Measurements from ENCODE around the gene NKX6-1.

The NKX6-1 gene

DNA sequence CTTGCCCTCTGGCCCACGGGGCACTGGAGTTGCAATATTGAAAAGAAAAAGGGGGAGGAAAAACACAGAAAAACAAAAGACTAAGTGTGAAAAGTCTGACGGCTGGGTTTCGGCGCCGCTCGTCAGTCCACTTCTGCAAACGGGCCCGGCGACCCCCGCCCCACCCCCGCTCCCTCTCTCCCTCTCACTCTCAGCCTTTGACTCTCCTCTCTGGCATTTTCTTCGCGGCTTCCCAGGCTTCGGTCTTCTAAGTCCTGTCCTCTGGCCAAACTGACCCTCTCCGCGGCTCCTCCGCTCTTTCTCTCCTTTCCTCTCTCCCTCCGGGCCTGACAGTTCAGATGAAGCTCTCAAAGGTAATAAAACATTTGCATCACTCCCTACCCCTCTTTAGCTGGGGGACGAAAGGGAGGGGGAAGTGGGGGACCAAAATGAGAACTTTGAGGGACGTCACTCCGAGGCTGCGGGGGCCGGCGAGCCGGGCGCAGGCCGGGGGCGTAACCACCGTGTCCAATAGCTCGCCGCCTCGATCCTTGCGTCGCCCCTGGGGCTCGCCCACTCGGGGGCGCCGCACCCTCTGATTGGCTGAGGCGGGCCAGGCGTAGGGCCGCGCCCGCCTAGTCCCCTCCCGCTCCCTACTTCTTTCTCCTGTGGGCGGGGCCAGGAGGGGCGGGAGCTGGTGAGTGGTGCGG lies at the start of gene NKX6-1:
NKX6-1 (minus strand) TSS at position 358 of the 689 bp plus-strand sequence. CDS start 1,064 bp downstream, outside the sequence.
- DNase-seq = no peak

DNA sequence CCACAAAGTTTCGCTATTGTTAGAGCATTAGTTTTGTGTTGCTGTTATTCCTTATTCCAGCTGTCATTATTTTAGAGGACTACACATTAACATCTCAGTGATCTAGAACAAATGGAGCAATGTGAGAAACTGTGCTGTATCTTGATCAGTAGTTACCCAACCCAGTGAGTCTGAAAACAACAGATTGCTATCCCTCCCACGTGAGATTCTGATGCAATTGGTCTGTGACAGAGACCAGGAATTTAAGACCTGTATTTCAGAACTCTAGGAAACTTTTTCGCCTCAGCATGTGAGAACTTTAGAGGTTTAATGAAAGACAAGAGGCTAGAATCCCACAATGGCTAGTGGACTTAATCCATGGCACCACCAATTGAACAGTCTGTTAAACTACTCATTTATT lies 48.1 kb upstream of the NKX6-1 start:
- DNase-seq = no peak

DNA sequence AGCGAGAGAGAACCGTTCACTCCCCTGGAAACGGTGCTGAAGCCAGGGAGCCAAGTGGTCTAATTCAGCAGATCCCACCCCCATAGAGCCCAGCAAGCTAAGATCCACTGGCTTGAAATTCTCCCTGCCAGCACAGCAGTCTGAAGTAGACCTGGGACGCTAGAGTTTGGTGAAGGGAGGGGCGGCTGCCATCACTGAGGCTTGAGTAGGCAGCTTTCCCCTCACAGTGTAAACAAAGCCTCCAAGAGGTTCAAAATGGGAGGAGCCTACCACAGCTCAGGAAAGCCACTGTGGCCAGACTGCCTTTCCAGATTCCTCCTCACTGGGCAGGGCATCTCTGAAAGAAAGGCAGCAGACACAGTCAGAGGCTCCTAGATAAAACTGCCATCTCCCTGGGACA lies 46.0 kb upstream of the NKX6-1 start:
- DNase-seq = no peak

DNA sequence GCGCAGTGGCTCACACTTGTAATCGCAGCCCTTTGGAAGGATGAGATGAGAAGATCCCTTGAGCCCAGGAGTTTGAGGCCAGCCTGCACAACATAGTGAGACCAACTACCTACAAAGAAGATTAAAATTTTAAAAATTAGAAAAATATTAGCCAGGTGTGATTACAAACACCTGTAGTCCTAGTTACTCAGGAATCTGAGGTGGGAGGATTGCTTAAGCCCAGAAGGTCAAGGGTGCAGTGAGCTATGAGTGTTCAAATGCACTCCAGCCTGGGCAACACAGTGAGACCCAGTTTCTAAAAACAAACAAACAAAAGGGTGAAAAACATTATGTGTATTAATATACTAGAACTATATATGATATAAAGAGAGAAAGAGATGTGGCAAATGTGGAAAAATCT lies 36.8 kb upstream of the NKX6-1 start:
- DNase-seq = no peak

GRCh38 chr4:84531689-84532088 lies 32.6 kb upstream of the NKX6-1 start:
- no peak for DNase-seq

DNA sequence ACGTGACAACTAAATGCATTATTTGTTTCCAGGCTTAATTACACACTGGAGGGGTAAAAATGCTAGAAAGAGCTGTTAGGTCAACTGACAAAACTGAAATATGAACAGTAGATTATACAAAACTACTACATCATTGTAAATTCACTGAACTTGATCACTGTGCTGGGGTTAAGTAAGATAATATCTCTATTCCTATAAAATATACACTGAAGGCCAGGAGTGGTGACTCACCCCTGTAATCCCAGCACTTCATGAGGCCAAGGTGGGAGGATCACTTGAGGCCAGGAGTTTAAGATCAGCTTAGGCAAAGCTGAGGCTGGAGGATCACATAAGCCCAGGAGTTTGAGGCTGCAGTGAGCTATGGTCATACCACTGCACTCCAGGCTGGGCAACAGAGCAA lies 31.8 kb upstream of the NKX6-1 start:
- DNase-seq = no peak

- DNase-seq = no peak
Measured at GRCh38 chr4:84530454-84530853, 31.4 kb upstream of the NKX6-1 start.

DNA sequence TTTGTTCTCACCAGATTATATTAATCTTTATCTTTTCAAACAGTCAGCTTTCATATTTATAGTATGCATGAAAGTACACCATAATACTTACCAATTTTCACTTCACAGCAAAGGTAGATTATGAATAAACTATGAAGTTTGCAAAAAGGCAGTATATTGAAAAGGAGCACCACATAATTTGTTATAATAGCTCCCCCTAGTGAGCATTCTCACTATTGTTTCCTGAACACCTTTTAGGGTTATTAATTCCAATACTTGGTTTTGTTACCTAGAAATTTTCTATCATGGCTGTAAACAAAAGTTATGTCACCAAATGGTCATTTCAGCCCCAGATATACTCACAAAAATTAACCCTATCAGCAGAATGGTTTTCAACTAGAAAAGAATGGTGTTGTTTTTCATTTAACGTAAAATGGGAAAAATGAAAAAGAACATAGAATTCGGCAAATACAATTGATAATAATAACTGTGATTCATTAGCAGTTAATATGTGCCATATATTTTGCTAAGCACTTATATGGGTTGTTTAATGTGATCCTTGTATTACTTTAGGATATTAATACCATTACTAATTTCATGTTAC lies 30.2 kb upstream of the NKX6-1 start:
- DNase-seq = no peak

DNA sequence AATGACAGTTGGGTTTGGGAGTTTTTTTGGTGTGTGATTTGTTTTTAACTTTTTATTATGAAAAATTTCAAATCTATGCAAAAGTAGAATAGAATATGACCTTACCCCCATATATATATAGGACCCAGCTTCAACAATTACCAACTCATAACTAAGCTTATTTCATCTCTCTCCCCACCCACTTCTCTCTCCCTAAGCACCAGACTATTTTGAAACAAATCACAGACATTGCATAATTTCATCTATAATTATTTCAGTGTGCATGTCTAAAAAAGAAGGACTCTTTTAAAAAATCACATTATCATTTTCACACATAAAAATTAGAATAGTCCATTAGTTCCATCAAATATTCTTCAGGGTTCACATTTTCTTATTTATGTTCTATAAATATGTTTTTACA lies 28.3 kb upstream of the NKX6-1 start:
- no peak for DNase-seq

GRCh38 chr4:84515075-84515474 lies 16.0 kb upstream of the NKX6-1 start:
- no peak for DNase-seq

DNA sequence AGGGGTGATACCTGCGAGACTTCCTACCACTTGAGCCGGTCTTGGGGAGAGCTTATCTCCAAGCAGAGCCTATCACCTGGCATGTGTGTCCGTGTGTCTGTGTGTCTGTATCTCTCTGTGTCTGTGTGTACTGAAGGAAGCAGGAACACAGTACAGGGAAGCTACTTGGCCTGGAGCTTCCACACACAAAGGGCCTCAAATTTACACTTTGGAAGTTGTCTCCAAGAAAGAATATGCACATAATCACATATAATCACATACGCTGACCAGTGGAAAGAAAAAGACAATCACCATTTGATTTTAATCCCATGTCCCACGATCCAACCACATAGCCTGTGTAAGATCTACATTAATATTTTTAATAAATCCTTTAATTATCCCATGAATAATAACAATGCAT lies 13.2 kb upstream of the NKX6-1 start:
- DNase-seq = no peak

DNA sequence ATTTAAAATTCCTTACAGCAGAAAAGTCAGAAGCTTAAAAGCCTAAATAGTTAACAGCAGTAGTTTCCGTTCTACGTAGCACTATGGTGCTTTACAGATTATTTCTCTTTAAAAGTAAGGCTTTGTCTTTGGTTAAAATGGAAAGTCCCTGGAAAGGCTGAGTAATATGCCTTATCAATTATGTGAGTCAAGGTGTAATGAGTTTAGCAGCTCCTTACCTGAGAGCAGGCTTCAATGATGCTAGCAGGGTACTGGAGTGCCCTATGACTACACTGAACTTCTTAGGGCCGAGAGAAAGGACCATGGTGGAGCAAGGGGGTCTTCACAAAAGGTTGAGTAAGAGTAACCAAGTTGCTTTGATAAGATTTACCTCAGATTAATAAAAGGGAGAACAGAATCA lies 12.6 kb upstream of the NKX6-1 start:
- no peak for DNase-seq

DNA sequence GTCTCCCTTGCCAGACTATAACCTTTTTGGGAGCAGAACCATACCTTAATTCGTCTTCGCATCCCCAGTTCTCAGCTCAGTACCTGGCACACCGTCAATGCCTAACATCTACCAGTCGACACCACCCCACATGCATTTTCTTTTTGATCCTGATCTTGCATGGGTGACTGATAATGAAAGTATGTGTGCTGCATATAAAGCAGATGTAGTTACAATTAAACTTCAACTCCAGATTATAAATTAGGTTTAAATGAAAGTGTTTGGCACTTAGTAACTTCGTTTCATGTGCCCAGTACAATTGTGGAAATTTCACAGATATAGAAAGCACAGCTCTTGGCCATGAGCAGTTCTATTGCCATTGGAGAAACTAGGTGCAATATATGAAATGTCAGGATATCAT lies 8.8 kb upstream of the NKX6-1 start:
- DNase-seq = no peak

DNA sequence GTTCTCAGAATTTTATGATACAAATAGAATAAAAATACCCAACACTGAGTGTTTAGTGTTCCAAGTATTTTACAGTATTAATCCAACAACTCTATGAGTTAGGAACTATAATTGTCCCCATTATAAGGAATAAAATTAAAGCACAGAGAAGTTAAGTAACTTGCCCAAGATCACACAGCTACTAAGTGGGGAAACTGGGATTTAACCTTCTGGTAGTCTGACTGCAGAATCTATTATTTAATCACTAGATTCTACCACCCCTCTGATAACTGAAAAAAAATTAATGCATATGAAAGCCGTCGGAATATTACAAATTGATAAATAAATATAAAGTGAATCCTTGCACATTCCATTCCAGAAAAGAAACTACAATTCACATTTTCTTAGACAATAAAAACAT lies 5.7 kb upstream of the NKX6-1 start:
- no peak for DNase-seq

DNA sequence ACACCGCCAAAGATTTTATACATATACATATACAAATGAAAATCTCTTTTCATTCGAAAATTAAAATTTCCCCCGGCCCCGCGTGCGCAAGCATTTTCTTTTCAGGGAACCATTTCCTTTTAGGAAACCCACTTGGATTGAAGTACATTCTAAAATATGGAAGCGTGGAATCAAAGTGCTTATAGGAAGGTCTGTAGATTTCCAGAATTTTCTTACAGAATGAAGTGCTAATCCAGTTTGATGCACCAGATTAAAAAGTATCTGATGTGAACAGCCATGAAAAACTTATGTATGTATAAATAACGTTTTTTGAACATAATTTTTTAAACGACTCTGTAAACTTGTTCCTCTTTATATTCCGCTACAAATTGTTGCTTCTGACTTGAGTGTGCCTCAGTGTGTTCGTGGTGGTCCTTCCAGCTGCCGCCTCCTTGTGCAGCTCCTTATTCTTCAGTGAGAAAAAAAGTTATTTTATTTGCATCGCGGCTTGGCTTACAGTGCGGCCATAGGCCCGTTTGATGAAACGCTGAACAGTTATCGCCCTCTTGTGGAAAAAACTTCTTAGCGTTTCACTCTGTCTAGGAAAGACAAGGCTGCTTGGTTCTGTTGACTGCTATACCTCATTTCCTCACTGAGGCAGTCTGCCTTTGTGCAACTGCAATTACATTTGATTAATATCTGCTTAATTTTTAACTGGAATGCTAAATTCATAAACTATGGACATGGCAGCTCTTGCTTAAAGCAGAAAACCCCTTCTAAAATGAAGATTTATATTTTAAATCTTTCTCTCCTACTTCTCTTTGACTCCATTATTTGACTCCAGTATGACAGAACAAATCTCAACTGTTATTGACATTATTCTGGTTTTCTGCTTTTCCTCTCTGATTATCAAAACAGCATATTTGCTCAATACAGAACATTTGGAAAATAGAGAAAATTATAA lies 4.7 kb upstream of the NKX6-1 start:
- no peak for DNase-seq

DNA sequence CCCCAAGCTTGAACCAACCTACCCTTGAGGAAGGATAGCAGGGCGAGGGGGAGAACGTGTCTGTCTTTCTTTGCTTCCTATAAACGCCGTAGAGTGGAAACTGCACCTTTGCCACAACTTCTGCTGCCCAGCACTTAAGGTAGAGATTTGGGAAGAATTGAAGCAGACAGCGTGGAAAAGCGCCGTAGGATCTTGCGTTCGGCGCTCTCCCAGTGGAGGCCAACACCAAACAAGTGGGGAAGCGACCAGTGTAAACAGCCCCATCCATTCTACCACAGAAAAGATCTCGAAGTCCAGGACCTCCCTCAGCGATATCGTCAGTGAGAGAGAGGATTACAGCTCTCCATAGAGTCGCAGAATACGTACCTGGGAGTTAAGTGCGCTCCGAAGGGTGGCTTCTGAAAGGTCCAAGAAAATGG lies 3.9 kb upstream of the NKX6-1 start:
- DNase-seq = no peak

DNA sequence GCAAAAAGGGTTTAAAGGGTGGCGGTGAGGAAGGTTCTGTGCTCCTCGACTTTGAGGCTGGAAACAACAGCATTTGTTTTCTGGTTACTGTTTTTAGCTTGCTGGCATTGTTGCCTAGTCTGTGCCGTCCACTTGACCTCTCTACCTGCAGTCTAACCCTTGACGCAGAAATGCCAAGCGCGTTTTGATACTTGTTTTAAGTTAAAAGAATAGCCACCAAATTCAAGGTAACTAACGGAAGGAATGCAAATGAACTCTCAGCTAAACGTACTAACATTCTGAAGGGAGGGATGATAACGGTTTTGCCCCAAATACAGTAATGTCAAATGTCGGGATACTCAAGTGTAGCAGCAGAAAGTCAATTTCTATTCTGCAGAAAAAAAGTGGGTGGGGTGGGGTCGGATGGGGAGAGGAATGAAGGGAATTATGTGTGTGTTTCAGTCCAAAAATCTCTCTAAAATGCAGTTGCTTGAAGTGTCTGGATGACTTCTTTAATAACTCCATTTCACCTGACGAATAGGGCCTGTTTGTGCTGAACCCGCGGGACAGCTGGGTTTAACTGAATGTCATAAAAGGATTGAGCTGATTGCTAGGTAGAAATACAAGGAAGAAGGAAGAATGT lies 3.4 kb upstream of the NKX6-1 start:
- no peak for DNase-seq

GRCh38 chr4:84501721-84502267 lies 2.7 kb upstream of the NKX6-1 start:
- no peak for DNase-seq

DNA sequence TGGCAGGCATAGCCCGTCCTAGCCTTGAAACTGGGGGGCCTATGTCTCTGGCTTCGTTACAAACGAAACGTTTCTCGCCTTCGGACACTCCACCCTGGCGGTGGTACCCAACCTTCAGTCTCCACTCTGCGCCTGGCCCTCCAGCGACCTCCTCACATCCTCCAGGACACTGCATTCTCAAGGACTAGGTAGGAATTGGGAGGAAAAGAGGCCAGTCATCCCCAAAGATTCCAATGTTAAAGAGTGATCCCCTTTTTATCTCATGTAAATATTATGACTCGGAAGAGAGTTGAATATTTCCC lies 2.1 kb upstream of the NKX6-1 start:
- no peak for DNase-seq

GRCh38 chr4:84500386-84501201 lies 1.5 kb upstream of the NKX6-1 start:
- no peak for DNase-seq

GRCh38 chr4:84499624-84499982 lies 511 bp upstream of the NKX6-1 start:
- DNase-seq = no peak

DNA sequence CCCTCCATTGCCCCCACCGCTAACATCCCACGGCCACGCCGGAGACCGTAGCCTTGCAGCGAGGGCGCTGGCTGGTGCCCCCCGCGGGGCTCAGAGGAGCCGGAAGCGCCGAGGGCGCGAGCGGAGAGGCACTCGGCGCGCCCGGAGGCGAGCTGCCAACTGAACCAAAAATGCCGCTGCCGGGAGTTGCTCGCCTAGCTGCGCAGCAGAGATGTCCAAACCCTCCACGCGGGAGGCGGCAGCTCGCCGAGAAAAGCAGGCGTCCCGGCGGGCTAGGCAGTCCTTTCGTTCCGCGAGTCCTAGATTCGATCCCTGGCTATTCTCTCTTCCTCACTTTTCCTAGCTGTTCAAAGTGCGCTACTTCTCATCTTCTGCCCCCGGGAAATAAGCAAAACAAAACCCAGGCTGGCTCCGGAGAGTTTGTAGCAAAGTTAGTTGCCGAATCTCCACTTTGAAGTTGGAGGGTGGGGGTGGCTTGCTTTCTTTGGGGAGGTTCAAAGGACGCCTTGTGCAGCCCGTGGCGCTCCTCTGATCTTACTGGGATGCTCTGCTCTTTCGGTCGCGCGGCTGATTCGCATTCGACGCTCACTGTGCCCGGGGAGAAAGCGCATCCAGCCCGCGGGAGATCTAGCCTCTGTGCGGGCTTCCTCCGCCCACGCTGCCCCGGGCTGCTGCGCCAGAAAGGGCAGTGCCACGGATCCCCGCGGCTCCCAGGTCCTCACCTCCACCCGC lies 723 bp downstream of the NKX6-1 start:
- peak; percentile 27 for DNase-seq
